MCF 10A (cell line): ENCODE data around the gene TECR. TPM values are rescaled to one million over a fixed set of nuclear protein-coding genes. Genes with fewer than 3 reads are reported as not detected.

Experiments
- BruUV-seq: library from RNA; stranded (reverse); fragments of 400-500 nt; replicated peaks from 2 replicates; lab custom pipeline; 2021; lab: Mats Ljungman, UMichigan
- CTCF ChIA-PET: fragments of 300-600 bp; sonication (Branson Sonifier 250); formaldehyde crosslinking; extraction: SDS; loops from one replicate; lab custom pipeline; 2021; ENCODE audit warnings: antibody characterized with exemption, inconsistent platforms; lab: Yijun Ruan, JAX
- POLR2A ChIA-PET: fragments of 300-600, 350-650 bp; sonication (Branson Sonifier 250); formaldehyde crosslinking; extraction: SDS; loops from one replicate; lab custom pipeline; 2020; ENCODE audit warnings: antibody characterized with exemption, inconsistent platforms; lab: Yijun Ruan, JAX
- DNase-seq: peaks from one replicate; pipeline ENCODE4 v3.0.0-alpha.2; 2018; ENCODE audit not compliant: unreplicated experiment
- H3K27ac Mint-ChIP-seq: one replicate; pipeline ENCODE4 v1.8.0; 2022; ENCODE audit warnings: mild to moderate bottlenecking, low read depth, mixed read lengths; ENCODE audit not compliant: unreplicated experiment
- H3K27me3 Mint-ChIP-seq: one replicate; pipeline ENCODE4 v1.8.0; 2022; ENCODE audit warnings: mixed read lengths; ENCODE audit not compliant: insufficient read depth, unreplicated experiment
- H3K36me3 Mint-ChIP-seq: one replicate; pipeline ENCODE4 v1.8.0; 2022; ENCODE audit warnings: mild to moderate bottlenecking, moderate library complexity, mixed read lengths; ENCODE audit not compliant: insufficient read depth, unreplicated experiment
- H3K4me1 Mint-ChIP-seq: one replicate; pipeline ENCODE4 v1.8.0; 2022; ENCODE audit warnings: mixed read lengths; ENCODE audit not compliant: insufficient read depth, unreplicated experiment
- H3K4me3 Mint-ChIP-seq: one replicate; pipeline ENCODE4 v1.8.0; 2022; ENCODE audit warnings: mild to moderate bottlenecking, moderate library complexity, mixed read lengths; ENCODE audit not compliant: unreplicated experiment
- H3K9me3 Mint-ChIP-seq: one replicate; pipeline ENCODE4 v1.8.0; 2022; ENCODE audit warnings: mixed read lengths; ENCODE audit not compliant: unreplicated experiment
- CTCF ChIP-seq: fragments of 200-600 bp; IDR thresholded peaks from one replicate; pipeline ENCODE4 v1.8.0; 2022; ENCODE audit warnings: antibody characterized with exemption, mild to moderate bottlenecking; ENCODE audit not compliant: unreplicated experiment
- intact Hi-C: fragments of 100-400 bp; cut with micrococcal nuclease; formaldehyde crosslinking; loops from 2 replicates; pipeline ENCODE4 v1.14.1; 2022
- total RNA-seq: library from RNA; stranded (reverse); gene quantifications from 2 replicates; pipeline ENCODE4 v1.2.3, GENCODE V29; 2022

Gene TECR
- total RNA-seq, 1 experiment from 2014 or later, result 106 TPM

- no TSS peak for BruUV-seq
- intact Hi-C loops, result no loop called here
- no peaks in the 10 kb centered on the region for H3K27me3 Mint-ChIP-seq
- H3K27ac Mint-ChIP-seq, result no peak overlapping the region
- no peak for TF ChIP-seq CTCF
- H3K9me3 Mint-ChIP-seq, result no peaks in the 10 kb centered on the region
- H3K4me3 Mint-ChIP-seq, result no peak overlapping the region
- H3K36me3 Mint-ChIP-seq, result no peaks in the 10 kb centered on the region
- POLR2A ChIA-PET, result no interaction called here
- CTCF ChIA-PET, result interaction anchor here (0.5 to 0.8 kb wide), 2 partner anchors 11 to 1990 kb away, joined by 4 to 5 read pairs; no protein-coding TSS in a partner anchor
- peaks cover 38% of the 10 kb centered on the region for H3K4me1 Mint-ChIP-seq
- no peak for DNase-seq
Observed at GRCh38 chr19:14558370-14559066, 29.1 kb downstream of the TECR start.

- Mint-ChIP-seq H3K27ac (no peak overlapping the region), H3K4me3 (no peak overlapping the region), H3K4me1 (peaks cover 32% of the 10 kb centered on the region), H3K27me3 (no peaks in the 10 kb centered on the region), H3K36me3 (no peaks in the 10 kb centered on the region), H3K9me3 (no peaks in the 10 kb centered on the region)
- BruUV-seq, result no TSS peak
- POLR2A ChIA-PET, result interaction anchor here (0.7 kb wide), 2 partner anchors 179 to 209 kb away, joined by 3 to 4 read pairs; partner anchors contain the start of gene ADGRE5
- intact Hi-C loops, result no loop called here
- TF ChIP-seq CTCF, result no peak
- no peak for DNase-seq
- CTCF ChIA-PET, result interaction anchor here (0.5 to 1.4 kb wide), 7 partner anchors 12 to 1823 kb away, joined by 3 to 4 read pairs (median 3); partner anchors contain the start of gene NDUFB7
Observed at GRCh38 chr19:14559916-14560775, 30.8 kb downstream of the TECR start.

GRCh38 chr19:14560776-14561108, 31.3 kb downstream of the TECR start:
- Mint-ChIP-seq H3K36me3 (no peaks in the 10 kb centered on the region), H3K4me1 (peaks cover 31% of the 10 kb centered on the region), H3K27ac (no peak overlapping the region), H3K27me3 (no peaks in the 10 kb centered on the region), H3K9me3 (no peaks in the 10 kb centered on the region), H3K4me3 (no peak overlapping the region)
- ChIA-PET CTCF (interaction anchor here (0.6 to 1.4 kb wide), 3 partner anchors 11 to 13 kb away, joined by 3 to 4 read pairs (median 3); partner anchors contain the start of gene NDUFB7), POLR2A (interaction anchor here (2.2 kb wide), 1 partner anchor 43 kb away, joined by 10 read pairs; the partner anchor contains the start of gene DNAJB1)
- DNase-seq, result no peak
- TF ChIP-seq CTCF, result no peak
- intact Hi-C loops, result no loop called here
- no TSS peak for BruUV-seq

GRCh38 chr19:14561249-14561648, 31.9 kb downstream of the TECR start:
- POLR2A ChIA-PET, result interaction anchor here (1.0 to 2.2 kb wide), 8 partner anchors 10 to 443 kb away, joined by 3 to 18 read pairs (median 4); partner anchors contain the start of genes DNAJB1, NDUFB7 and PRKACA
- H3K27ac Mint-ChIP-seq, result peak overlapping the region; percentile 94

More at GRCh38 chr19:14561249-14561648, 31.9 kb downstream of the TECR start:
- Mint-ChIP-seq H3K36me3 (no peaks in the 10 kb centered on the region), H3K4me3 (peak overlapping the region; percentile 62), H3K9me3 (no peaks in the 10 kb centered on the region), H3K4me1 (peaks cover 26% of the 10 kb centered on the region), H3K27me3 (no peaks in the 10 kb centered on the region)
- DNase-seq, result no peak
- no TSS peak for BruUV-seq
- intact Hi-C loops, result no loop called here
- CTCF ChIA-PET, result interaction anchor here (1.0 to 1.6 kb wide), 2 partner anchors 10 to 13 kb away, joined by 5 to 6 read pairs; partner anchors contain the start of gene NDUFB7
- TF ChIP-seq CTCF, result no peak
